AG04450 (cell line): ENCODE results near the gene ARHGAP18. TPM values are rescaled to one million over a fixed set of nuclear protein-coding genes. Genes with fewer than 3 reads are reported as not detected.

Source experiments
- CTCF ChIA-PET: fragments of 300-600, 350-600 bp; formaldehyde crosslinking; extraction: SDS; loops from one replicate; lab custom pipeline; 2022; ENCODE audit warnings: antibody characterized with exemption, inconsistent platforms; lab: Charles Lee
- POLR2A ChIA-PET: fragments of 350-600 bp; formaldehyde crosslinking; extraction: SDS; loops from one replicate; lab custom pipeline; 2021; ENCODE audit warnings: antibody characterized with exemption, inconsistent platforms; lab: Yijun Ruan, JAX
- DNase-seq: peaks from one replicate; pipeline ENCODE4 v3.0.0-alpha.2; 2011; ENCODE audit warnings: low read depth, low spot score
- H3K27ac ChIP-seq: one replicate; pipeline ENCODE4 v1.5.1; 2012; ENCODE audit warnings: low read depth, low read length, control low read depth
- H3K27me3 ChIP-seq: one replicate; pipeline ENCODE4 v1.6.0; 2012; ENCODE audit warnings: low read length; ENCODE audit not compliant: control insufficient read depth, insufficient read depth
- H3K4me3 ChIP-seq: 2 replicates; pipeline ENCODE4 v1.5.1; 2011; ENCODE audit warnings: mild to moderate bottlenecking, low read depth, low read length, control low read depth
- H3K9me3 ChIP-seq: 2 replicates; pipeline ENCODE4 v1.5.1; 2012; ENCODE audit warnings: low read length; ENCODE audit not compliant: control insufficient read depth, insufficient read depth
- CTCF ChIP-seq: IDR thresholded peaks from 2 replicates; pipeline ENCODE4 v1.5.1; 2011; ENCODE audit warnings: low read depth, low read length, control low read depth, inconsistent platforms
- polyA minus RNA-seq: library from RNA; depleted of rRNA, polyadenylated mRNA; stranded (reverse); fragments of >200 nt; gene quantifications from 2 replicates; pipeline ENCODE4 v1.2.3, GENCODE V29; 2011; rRNA and poly(A)+ RNA removed
- polyA plus RNA-seq: library from polyadenylated mRNA; depleted of rRNA; stranded (reverse); fragments of >200 nt; gene quantifications from 2 replicates; pipeline ENCODE4 v1.2.3, GENCODE V29; 2011; rRNA removed

ARHGAP18 gene
- polyA plus RNA-seq (11.0 and 13.9 TPM in 2 replicates), polyA minus RNA-seq (17.0 and 18.2 TPM in 2 replicates)

DNA sequence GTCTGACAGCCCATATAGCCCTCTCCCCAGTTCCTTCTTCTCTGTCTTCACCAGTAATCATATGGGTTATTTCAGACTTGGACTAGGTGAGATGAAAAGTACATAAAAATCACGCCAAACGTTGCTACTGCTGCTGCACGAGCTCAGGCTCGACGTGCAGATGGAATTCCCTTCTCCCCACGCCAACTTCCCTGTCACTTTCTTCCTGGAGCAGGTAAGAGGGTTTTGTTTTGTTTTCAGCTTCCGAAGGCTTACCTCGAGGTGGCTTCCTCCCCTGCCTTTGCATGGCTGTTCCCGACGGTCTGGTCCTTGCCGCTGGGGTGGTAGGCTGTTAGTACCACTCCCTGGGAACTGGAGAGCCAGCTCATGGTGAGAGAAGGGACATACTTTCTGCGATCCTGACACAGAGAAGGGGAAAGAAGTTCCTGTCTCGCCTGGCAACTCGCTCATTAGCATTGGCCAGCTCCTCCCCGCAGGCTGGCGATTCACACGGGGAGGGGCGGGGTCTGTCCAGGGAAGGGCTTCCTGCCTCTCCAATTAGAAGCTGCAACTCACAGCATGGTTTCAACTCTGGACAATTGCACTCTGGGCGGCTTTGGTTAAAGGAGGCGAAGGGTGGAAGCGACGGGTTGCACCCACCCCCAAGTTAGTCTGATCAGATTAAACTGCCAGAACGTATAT lies at the start of gene ARHGAP18:
Gene ARHGAP18, minus strand, starts transcription at position 409 of the 681 bp plus-strand sequence. Its CDS starts 41 bp downstream, at position 368.
- no peak for TF ChIP-seq CTCF
- CTCF ChIA-PET: interaction anchor here (1.0 to 1.1 kb wide), 2 partner anchors 109 to 112 kb away, joined by 3 read pairs; no protein-coding TSS in a partner anchor

DNA sequence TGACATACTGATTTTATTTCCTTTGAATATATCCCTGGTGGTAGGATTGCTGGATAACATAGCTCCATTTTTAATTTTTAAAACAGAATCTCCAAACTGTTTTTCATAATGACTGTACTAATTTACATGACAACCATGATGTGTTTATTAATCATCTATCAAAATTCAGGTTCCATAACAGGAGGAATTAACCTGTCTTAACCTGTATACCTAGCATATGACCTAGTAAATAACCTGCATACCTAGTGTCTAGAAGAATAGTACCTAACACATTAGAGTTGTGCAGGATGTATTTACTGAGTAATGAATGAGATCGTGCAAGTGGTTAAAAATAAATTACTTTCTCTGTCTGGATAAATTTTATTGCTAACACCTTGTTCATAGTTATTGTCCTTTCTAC lies 45.8 kb upstream of the ARHGAP18 start:
- no peak for DNase-seq
- TF ChIP-seq CTCF: no peak
- H3K27me3 ChIP-seq: no peaks in the 10 kb centered on the region
- ChIA-PET CTCF (interaction anchor here (0.8 to 1.5 kb wide), 2 partner anchors 19 to 20 kb away, joined by 3 read pairs; no protein-coding TSS in a partner anchor), POLR2A (no interaction called here)
- H3K4me3 ChIP-seq: no peak overlapping the region
- H3K9me3 ChIP-seq: no peaks in the 10 kb centered on the region
- no peak overlapping the region for H3K27ac ChIP-seq

More for the DNA sequence above, at the start of gene ARHGAP18:
- POLR2A ChIA-PET: interaction anchor here (0.6 to 2.3 kb wide), 7 partner anchors 10 to 1101 kb away, joined by 3 to 16 read pairs (median 5); no protein-coding TSS in a partner anchor
- peak; percentile 71 for DNase-seq
- Histone ChIP-seq H3K4me3 (peak within 1 kb of the TSS; percentile 80), H3K27ac (peak within 1 kb of the TSS; percentile 63), H3K9me3 (no peaks in the 10 kb centered on the region), H3K27me3 (no peaks in the 10 kb centered on the region)

GRCh38 chr6:129754750-129755149 lies 44.8 kb upstream of the ARHGAP18 start:
- ChIA-PET POLR2A (no interaction called here), CTCF (interaction anchor here (1.5 kb wide), 1 partner anchor 20 kb away, joined by 3 read pairs; no protein-coding TSS in a partner anchor)
- Histone ChIP-seq H3K4me3 (no peak overlapping the region), H3K27ac (no peak overlapping the region), H3K27me3 (no peaks in the 10 kb centered on the region), H3K9me3 (no peaks in the 10 kb centered on the region)
- DNase-seq: no peak
- no peak for TF ChIP-seq CTCF

DNA sequence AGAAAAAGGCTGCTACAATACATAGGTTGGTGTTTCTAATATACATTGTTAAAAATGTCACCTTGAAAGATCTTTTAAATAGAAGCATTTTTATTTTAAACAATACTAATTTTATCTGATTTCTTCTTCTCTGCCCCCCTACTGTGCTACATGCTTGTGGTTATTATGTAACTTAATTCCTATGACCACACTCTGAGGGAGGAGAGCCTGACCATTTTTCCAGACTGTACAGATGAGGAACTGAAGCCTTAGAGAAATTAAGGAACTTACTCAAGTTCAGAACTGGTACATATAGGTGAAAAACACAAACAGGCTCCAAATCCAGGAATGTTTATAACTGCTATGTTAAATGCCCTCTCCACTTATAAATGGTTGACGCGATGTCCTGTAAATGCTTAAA lies 43.4 kb upstream of the ARHGAP18 start:
- ChIA-PET CTCF (interaction anchor here (0.6 kb wide), 2 partner anchors 206 to 840 kb away, joined by 4 to 5 read pairs; no protein-coding TSS in a partner anchor), POLR2A (no interaction called here)

More for the DNA sequence above, 43.4 kb upstream of the ARHGAP18 start:
- TF ChIP-seq CTCF: no peak
- DNase-seq: no peak
- H3K9me3 ChIP-seq: no peaks in the 10 kb centered on the region
- H3K4me3 ChIP-seq: no peak overlapping the region
- no peaks in the 10 kb centered on the region for H3K27me3 ChIP-seq
- H3K27ac ChIP-seq: no peak overlapping the region
